HEK293 (cell line): ENCODE results near the gene TSC22D1.

ENCODE experiments used
- EGR2 ChIP-seq: fragments of 450-650 bp; formaldehyde crosslinking; IDR thresholded peaks from 2 replicates; pipeline ENCODE4 v1.5.1; 2016; ENCODE audit warnings: low read depth, missing biosample characterization, missing genetic modification characterization
- MEIS1 ChIP-seq: sonication (generic); formaldehyde crosslinking; IDR thresholded peaks from 2 replicates; pipeline ENCODE4 v1.8.1; 2022; ENCODE audit warnings: missing genetic modification reagents, mild to moderate bottlenecking, borderline replicate concordance
- SP2 ChIP-seq: fragments of 450-650 bp; formaldehyde crosslinking; IDR thresholded peaks from 2 replicates; pipeline ENCODE4 v1.5.1; 2016; ENCODE audit warnings: missing biosample characterization, missing genetic modification characterization
- ZNF10 ChIP-seq: fragments of 450-650 bp; formaldehyde crosslinking; IDR thresholded peaks from 2 replicates; pipeline ENCODE4 v1.5.1; 2017; ENCODE audit warnings: missing biosample characterization, missing genetic modification characterization
- ZNF16 ChIP-seq: fragments of 450-650 bp; formaldehyde crosslinking; IDR thresholded peaks from 2 replicates; pipeline ENCODE4 v1.5.1; 2016; ENCODE audit warnings: low read depth, missing biosample characterization, missing genetic modification characterization
- ZNF23 ChIP-seq: fragments of 450-650 bp; formaldehyde crosslinking; IDR thresholded peaks from 2 replicates; pipeline ENCODE4 v1.5.1; 2016; ENCODE audit warnings: missing biosample characterization, missing genetic modification characterization, borderline replicate concordance
- ZNF624 ChIP-seq: fragments of 450-650 bp; formaldehyde crosslinking; IDR thresholded peaks from 2 replicates; pipeline ENCODE4 v1.5.1; 2017; ENCODE audit warnings: missing biosample characterization, missing genetic modification characterization
- ZNF660 ChIP-seq: fragments of 450-650 bp; IDR thresholded peaks from 2 replicates; pipeline ENCODE4 v1.5.1; 2018; ENCODE audit warnings: missing biosample characterization, mild to moderate bottlenecking, missing genetic modification characterization
- ZNF776 ChIP-seq: fragments of 450-650 bp; formaldehyde crosslinking; IDR thresholded peaks from 2 replicates; pipeline ENCODE4 v1.5.0; 2017; ENCODE audit warnings: missing biosample characterization, missing genetic modification characterization, borderline replicate concordance
- ZNF785 ChIP-seq: fragments of 450-650 bp; formaldehyde crosslinking; IDR thresholded peaks from 2 replicates; pipeline ENCODE4 v1.5.1; 2016; ENCODE audit warnings: missing biosample characterization, missing genetic modification characterization
- ZNF837 ChIP-seq: fragments of 450-650 bp; formaldehyde crosslinking; IDR thresholded peaks from 2 replicates; pipeline ENCODE4 v1.5.1; 2016; ENCODE audit warnings: missing biosample characterization, missing genetic modification characterization
- TF ChIP-seq, protein P1 (sequence below): fragments of 450-650 bp; formaldehyde crosslinking; IDR thresholded peaks from 2 replicates; pipeline ENCODE4 v1.5.1; 2016; ENCODE audit warnings: missing biosample characterization, missing genetic modification characterization
- TF ChIP-seq, protein P2 (sequence below): fragments of 450-650 bp; formaldehyde crosslinking; IDR thresholded peaks from 2 replicates; pipeline ENCODE4 v1.5.1; 2016; ENCODE audit warnings: missing biosample characterization, missing genetic modification characterization

DNA sequence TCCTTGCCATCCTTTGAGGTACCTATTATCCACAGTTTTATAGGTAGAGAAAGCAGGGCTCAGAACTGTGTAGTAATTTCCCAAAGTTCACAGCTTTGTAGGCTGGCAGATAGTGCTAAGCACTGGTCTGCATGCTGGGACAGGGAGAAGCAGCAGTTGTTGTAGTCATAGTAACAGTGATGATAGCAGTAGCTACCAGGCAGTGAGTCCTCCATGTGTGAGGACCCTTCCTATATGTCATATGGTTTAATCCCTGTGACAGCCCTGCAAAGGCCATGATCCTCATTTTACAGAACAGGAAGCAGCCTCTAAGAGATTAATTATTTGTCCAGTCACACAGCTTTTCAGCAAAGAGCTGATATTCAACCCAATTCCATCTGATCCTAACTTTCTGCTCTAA is 181.5 kb downstream of the TSC22D1 start:
- TF ChIP-seq, protein P1, sequence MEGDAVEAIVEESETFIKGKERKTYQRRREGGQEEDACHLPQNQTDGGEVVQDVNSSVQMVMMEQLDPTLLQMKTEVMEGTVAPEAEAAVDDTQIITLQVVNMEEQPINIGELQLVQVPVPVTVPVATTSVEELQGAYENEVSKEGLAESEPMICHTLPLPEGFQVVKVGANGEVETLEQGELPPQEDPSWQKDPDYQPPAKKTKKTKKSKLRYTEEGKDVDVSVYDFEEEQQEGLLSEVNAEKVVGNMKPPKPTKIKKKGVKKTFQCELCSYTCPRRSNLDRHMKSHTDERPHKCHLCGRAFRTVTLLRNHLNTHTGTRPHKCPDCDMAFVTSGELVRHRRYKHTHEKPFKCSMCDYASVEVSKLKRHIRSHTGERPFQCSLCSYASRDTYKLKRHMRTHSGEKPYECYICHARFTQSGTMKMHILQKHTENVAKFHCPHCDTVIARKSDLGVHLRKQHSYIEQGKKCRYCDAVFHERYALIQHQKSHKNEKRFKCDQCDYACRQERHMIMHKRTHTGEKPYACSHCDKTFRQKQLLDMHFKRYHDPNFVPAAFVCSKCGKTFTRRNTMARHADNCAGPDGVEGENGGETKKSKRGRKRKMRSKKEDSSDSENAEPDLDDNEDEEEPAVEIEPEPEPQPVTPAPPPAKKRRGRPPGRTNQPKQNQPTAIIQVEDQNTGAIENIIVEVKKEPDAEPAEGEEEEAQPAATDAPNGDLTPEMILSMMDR = no peak
- TF ChIP-seq ZNF624 (tag by site-specific recombination) (no peak), SP2 (tag by site-specific recombination) (no peak), ZNF785 (tag by site-specific recombination) (no peak), ZNF10 (no peak), ZNF23 (no peak), ZNF776 (tag by site-specific recombination) (no peak), ZNF660 (tag by site-specific recombination) (no peak), MEIS1 (no peak), EGR2 (tag by site-specific recombination) (no peak), ZNF16 (tag by site-specific recombination) (no peak), ZNF837 (tag by site-specific recombination) (no peak)
- TF ChIP-seq, protein P2, sequence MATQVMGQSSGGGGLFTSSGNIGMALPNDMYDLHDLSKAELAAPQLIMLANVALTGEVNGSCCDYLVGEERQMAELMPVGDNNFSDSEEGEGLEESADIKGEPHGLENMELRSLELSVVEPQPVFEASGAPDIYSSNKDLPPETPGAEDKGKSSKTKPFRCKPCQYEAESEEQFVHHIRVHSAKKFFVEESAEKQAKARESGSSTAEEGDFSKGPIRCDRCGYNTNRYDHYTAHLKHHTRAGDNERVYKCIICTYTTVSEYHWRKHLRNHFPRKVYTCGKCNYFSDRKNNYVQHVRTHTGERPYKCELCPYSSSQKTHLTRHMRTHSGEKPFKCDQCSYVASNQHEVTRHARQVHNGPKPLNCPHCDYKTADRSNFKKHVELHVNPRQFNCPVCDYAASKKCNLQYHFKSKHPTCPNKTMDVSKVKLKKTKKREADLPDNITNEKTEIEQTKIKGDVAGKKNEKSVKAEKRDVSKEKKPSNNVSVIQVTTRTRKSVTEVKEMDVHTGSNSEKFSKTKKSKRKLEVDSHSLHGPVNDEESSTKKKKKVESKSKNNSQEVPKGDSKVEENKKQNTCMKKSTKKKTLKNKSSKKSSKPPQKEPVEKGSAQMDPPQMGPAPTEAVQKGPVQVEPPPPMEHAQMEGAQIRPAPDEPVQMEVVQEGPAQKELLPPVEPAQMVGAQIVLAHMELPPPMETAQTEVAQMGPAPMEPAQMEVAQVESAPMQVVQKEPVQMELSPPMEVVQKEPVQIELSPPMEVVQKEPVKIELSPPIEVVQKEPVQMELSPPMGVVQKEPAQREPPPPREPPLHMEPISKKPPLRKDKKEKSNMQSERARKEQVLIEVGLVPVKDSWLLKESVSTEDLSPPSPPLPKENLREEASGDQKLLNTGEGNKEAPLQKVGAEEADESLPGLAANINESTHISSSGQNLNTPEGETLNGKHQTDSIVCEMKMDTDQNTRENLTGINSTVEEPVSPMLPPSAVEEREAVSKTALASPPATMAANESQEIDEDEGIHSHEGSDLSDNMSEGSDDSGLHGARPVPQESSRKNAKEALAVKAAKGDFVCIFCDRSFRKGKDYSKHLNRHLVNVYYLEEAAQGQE (tag by site-specific recombination) = no peak
